HG03108 (cell line): Measurements from ENCODE around the gene UBE2O.
A peak's percentile ranks its signal among the peaks of the same experiment; 100 is the strongest.

ENCODE experiments used
- ATAC-seq: cut with Tn5 transposase; IDR thresholded peaks from one replicate; pipeline ENCODE4 v1.9.1; 2021; ENCODE audit warnings: moderate library complexity; ENCODE audit not compliant: unreplicated experiment

The UBE2O gene

GRCh38 chr17:76397687-76398522 is 55.0 kb downstream of the UBE2O start:
- ATAC-seq: no peak

- ATAC-seq: no peak
Observed at GRCh38 chr17:76397184-76397583, 55.8 kb downstream of the UBE2O start.

GRCh38 chr17:76395980-76396379 is 57.0 kb downstream of the UBE2O start:
- ATAC-seq: no peak

GRCh38 chr17:76394166-76394565 is 58.8 kb downstream of the UBE2O start:
- ATAC-seq: no peak

- ATAC-seq: no peak
Observed at GRCh38 chr17:76391200-76391715, 61.7 kb downstream of the UBE2O start.

- ATAC-seq: no peak
Observed at GRCh38 chr17:76390003-76390421, 62.9 kb downstream of the UBE2O start.

GRCh38 chr17:76388966-76389888 is 63.7 kb downstream of the UBE2O start:
- no peak for ATAC-seq

- no peak for ATAC-seq
Observed at GRCh38 chr17:76386966-76387765, 65.8 kb downstream of the UBE2O start.

GRCh38 chr17:76385892-76386786 is 66.8 kb downstream of the UBE2O start:
- no peak for ATAC-seq

GRCh38 chr17:76384987-76385891 is 67.7 kb downstream of the UBE2O start:
- ATAC-seq: no peak

GRCh38 chr17:76384222-76384986 is 68.5 kb downstream of the UBE2O start, which contains the start of gene SPHK1:
SPHK1 (plus strand) TSS chr17:76384609; CDS start chr17:76385645, 1,036 bp downstream.
- ATAC-seq: peak; percentile 51

GRCh38 chr17:76383546-76384221 is 69.3 kb downstream of the UBE2O start:
- ATAC-seq: peak; percentile 15

- peak; percentile 23 for ATAC-seq
Observed at GRCh38 chr17:76382803-76383545, 70.0 kb downstream of the UBE2O start.

GRCh38 chr17:76382351-76382802 is 70.6 kb downstream of the UBE2O start:
- ATAC-seq: no peak

- ATAC-seq: no peak
Observed at GRCh38 chr17:76381633-76382350, 71.2 kb downstream of the UBE2O start.
